HG02840 (cell line): Measurements from ENCODE around the gene ADGRL2.

Experiments
- ATAC-seq: cut with Tn5 transposase; IDR thresholded peaks from one replicate; pipeline ENCODE4 v1.9.1; 2021; ENCODE audit warnings: mild to moderate bottlenecking, moderate library complexity, moderate number of reproducible peaks; ENCODE audit not compliant: unreplicated experiment, low FRiP score

Gene ADGRL2

DNA sequence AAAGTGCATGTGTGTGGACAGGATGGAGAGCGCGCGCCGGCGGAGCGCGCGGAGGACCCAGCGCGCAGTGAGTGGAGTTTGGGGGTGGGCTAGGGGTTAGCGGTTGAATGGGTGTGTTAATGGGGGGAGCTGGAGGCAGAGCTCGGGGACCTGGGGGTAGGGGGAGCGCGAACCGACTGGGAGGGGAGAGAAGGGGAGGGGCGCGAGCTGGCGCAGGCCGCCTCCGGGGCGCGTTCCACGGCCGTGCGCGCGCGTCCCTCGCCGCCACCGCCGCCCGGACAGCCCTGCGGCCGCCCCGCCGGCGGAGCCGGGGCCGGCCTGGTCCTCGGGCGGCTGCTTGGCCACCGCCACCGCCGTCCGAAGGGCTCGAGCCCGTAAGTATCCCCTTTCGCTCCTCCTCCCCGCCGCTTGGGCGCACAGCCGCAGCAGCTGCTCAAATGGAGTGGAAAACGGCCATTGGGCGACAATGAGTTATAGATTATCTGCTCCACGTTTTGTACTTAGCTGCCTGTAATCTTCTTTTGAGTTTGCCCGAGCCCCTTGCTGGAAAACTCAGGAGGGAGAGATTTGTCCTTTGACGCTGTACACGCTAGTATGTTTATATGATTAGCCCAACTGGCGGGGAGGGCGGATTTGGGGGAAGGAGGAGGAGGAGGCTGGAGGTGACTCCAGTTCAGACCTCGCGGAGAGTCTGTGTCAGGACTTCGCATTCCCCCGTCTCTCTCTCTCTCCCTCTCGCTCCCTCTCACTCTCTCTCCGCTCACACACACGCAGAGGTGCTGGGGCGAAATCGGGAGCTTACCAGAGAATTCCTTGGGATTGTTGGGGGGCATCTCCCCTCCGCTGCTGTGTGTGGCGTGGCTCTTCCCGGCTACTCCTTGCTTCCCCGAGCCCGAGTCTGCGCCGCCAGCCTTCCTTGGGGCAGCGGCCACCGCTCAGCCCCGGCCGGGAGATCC is at the start of gene ADGRL2:
TSS of gene ADGRL2 (plus strand) at position 240 of the 956 bp plus-strand sequence. CDS start 36,051 bp downstream, outside the sequence.
- no peak for ATAC-seq

DNA sequence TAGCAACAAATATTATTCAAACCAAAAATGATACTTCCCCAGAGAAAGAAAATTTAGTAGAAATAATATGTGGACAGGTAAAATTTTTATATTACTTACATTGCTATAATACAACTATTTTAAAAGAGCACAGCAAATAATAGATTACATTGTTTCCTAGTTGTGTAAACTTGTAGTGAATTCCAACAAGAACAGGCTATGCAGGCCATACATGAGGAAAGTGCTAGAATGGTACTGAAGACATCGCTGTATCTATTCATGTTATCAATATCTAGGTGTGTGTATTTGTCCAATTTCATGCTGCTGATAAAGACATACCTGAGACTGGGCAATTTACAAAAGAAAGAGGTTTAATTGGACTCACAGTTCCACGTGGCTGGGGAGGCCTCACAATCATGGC is 47.9 kb upstream of the ADGRL2 start:
- ATAC-seq = no peak

DNA sequence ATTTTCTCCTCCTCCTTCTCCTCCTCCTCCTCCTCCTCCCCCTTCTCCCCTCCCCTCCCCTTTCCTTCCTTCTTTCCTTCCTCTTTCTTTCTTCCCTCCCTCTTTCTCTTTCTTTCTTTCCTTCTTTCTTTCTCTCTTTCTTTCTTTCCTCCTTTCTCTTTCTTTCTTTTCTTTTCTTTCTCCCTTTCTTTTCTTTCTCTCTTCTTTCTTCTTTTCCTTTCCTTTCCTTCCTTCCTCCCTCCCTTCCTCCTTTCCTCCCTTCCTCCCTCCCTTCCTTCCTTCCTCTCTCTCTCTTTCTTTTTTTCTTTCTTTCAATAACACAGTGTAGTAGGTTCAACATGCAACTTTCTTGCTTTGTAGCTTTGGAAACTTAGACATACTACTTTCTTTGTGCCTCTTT is 46.3 kb upstream of the ADGRL2 start:
- no peak for ATAC-seq

DNA sequence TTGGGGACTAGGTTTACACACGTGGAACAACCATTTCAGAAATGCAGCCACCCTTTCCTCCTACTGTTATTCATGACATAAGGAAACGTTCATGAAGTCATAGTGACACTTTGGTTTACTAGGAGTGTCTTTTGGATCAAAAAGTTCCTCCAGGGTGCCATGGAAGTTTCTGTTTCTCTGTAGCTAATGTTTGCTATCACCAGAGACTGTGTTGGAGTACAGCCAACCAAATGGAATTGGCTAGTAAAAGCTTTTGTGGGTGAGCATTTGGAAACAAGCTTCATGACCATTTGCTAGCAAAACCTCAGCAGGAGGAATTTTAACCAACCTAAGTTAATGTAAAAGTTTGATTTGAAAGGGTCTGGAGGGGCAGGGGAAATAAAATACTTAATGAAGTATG is 43.9 kb upstream of the ADGRL2 start:
- ATAC-seq = no peak

DNA sequence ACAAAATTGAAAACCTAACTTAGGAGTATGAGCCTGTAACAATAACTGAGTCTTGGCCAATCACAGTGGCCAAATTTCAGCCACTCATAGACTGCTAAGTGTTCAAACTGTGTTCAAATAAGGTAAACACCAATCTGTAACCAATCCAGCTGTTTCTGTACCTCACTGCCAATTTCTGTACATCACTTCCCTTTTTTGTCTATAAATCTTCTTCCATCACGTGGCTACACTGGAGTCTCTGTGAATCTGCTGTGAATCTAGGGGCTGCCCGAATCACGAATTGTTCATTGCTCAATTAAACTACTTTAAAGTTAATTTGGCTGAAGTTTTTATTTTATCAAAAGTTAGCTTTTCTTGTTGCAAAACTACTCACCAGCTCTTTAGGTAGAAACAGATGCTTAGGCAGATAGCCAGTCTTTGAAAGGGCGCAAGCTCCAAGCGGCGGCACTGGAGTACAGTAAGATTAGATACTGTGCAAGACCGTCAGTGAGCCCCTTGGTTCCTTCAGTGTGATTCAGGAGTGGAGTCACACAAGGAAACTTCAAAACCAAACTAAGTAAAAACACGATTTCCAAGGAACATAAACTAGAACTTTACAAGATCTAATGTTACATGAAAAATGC is 43.2 kb upstream of the ADGRL2 start:
- no peak for ATAC-seq

DNA sequence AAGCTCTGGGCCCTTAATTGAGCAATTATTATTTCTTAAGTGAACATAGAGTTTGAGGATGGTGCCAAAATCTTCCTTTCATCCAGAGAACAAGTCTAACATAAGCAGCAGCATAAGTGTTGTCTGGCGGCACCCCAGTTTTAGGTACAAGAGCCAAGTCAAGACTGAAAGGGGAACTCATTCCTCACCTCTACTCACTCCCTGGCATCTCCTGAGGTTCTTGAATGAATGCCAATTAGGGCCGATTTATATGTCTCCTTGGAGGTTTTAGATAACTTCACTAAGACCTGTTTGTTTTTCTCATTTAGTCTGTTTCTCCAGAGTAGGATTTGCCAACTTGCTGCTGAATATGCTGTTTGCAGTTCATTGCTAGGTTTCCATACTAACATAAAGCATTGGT is 42.6 kb upstream of the ADGRL2 start:
- no peak for ATAC-seq

DNA sequence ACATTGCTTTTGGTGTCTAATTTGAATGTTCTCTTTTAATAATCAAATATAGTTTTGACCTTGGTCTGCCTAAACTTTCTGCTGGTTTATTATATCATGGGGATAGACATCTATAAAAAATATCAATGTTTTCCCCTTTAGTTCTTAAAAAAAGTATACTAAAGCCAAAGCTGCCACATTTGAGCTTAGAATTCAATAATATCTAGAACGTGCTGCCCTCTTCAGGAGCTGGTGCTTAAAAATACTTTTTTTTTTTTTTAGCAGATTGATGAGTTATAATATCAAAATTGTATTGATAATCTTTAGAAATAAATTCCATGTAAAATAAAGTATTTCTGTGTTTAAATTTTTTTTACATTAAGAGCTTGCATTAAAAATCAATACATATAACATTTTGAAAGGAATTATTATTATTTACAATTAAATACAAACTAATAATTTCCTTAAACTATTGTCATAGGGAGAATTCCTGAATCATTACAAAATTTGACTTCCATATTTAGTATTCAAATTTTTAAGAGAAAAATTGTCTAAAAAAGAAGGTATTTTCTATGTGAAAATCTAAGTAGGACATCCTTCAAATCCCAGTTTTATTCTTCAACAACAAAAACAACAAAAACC is 40.1 kb upstream of the ADGRL2 start:
- ATAC-seq = no peak

DNA sequence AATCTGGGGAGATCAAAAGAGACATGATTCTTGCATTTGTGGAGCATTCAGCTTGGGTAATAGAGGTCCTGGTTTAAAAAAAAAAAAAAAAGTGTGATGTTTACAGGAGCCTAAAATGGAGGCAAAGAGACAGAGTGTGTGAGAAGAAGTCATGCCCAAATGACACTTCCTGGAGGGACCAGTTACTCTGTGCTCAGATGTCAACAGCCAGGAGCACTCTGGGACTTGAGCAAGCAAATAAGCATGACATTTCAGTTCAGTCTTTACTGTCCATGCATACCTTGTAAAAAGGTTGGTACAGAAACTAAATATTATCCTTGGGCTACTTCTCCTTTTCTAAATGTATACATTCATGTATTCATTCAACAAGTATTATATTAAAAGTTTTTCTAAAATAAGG is 25.2 kb upstream of the ADGRL2 start:
- no peak for ATAC-seq

DNA sequence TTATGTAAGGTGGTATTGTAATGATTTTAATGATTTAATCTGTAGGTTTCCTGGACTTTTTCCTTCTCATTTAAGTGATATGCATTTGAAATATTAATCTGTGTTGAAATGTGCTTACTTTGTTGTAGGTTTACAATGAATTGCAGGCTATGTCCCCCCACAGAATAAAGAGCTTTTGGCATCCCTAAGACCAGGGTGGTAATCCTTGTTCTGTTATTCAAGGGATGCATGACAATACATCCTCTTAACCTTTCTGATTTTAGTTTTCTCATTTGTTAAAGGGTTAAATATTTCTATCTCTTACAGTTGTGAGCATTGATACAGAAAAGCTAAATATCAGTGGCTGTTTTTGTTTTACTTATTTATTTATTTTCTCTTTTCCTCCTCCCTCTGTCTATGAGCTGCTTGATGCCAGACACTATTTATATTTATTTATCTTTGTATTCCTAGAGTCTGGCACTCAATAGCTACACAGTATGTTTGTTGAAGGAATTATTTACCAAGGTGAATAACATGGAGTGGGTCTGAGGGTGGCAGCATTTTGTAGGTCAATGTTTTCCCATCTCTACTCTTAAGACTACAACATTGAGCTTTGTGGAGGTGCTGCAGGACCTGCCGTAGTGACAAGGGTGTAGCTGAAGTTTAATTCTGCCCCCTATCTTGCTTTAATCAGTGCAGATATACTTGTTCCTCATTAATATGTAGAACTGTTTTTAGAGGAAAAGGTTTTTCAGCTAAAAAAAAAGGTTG is 19.9 kb upstream of the ADGRL2 start:
- no peak for ATAC-seq

DNA sequence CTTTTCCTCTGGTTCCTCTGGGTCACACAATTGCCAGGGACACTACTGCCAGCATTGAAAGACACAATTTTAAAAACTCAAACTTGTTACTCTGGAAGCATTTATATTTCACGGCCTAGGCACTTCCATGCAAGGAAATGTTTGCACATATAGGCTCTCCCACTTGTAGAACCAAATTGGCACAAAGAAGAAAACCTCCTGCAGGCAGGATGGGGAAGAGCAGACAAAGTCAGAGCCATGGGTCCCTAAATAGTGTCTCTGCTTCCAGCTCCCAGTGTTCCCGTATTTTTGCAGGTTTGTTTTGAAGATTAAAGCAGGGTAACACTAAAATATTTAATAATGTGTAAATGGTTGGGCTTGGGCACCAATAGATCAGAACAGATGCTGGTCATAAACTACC is 19.0 kb upstream of the ADGRL2 start:
- ATAC-seq = no peak

DNA sequence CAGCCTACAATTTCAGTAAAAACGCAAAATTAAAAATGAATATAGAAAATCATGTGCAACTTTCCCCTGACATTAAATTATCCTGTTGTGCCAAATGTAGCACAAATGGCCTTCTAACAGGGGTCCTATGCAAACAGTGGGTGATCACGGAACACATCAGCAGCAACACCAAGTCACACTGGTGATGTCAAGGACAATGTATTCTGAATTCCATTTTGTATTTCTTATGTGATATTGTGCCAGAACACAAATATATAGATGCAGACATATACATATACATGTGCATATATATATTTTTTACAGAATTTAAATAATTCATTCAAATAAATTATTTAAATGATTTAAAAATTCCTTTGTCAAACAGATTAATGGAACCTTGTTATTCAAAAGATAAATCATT is 8.6 kb upstream of the ADGRL2 start:
- no peak for ATAC-seq

DNA sequence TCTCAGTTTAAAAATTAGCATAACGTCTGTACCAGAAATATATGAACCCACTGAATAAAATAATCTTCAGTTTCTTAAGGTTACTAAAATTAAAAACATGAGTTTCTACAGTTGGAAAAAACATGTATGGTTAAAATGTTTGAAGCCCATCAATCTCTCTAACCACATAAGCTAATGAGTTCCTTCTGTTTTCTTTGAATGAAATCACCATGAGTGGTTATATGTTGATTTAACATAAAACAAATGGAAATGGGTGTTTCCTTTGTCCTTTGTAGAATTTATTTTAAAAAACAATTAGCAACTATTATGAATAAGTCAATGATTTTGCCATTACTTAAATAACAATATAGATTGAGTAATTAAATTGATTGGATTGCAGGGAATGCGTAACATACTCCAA is 3.0 kb upstream of the ADGRL2 start:
- no peak for ATAC-seq

DNA sequence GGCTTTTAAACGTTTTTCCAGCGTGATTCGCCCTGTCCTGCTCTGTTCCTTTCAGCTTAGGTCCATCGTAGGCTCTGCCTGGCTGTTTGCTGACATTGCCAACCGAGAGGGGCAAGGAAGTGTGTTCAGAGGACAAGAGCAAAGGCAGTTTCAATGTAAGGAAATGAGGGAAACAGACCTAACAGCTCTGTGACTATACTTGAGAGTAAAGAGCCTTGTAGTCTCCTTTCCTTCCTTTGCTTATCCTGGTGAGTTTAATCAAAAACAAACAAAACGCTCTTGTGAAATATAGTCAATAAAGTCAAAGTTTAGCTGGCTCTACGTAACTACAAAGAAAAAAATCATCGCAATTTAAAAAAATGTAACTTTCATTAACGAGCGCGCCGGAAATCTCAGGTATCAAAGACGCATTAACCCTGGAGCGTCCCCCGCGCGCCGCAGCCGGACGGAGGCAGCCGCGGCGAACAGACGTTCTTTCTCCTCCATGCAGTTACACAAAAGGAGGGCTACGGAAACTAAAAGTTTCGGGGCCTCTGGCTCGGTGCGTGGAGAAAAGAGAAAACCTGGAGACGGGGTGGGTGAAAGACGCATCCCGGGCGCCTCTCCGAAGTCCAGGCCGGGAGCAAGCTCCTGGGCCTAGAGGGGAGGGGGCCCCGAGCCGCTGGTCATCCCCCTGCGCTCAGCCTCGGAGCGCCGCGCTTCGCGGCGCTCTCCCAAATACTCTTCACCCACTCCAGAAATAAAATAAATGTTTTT is 617 bp upstream of the ADGRL2 start:
- ATAC-seq = no peak

DNA sequence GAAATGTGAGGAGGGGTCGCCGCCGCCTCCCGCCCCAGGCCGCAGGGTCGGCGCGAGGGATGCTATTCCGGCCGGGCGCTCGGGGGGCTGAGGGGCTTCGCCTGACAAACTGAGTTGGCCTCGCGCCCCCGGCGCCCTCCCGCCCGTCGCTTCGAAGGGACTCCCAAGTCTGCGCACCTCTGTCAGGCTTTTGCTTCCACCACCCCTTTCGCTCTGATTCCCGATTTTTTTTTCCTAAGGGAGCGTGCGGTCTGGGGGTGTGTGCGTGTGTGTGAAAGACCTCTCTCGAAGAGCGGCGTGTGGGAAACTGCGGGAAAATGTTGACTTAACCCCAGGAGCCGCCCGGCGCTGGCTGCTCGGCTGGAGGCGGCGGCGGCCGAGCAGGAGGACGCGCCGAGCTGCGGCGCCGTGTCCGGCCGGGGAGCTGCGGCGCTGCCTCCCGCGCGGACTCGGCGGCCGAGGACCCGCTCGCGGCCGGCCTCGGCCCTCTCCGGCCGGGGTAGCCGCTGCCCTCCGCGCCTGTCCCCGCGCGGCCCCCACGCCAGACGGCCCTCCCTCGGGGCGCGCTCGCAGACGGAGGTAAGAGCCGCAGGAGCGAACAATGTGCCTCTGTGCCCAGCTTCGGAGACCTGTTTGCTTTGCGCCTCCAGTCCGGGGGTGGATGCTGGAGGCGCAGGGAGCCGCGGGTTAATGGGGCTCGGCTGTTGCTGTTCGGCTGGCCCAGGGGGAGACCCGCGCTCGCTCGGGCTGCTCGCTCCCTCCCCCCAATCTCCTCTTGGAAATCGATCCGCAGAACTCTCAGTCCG is 1.1 kb downstream of the ADGRL2 start:
- ATAC-seq = no peak

DNA sequence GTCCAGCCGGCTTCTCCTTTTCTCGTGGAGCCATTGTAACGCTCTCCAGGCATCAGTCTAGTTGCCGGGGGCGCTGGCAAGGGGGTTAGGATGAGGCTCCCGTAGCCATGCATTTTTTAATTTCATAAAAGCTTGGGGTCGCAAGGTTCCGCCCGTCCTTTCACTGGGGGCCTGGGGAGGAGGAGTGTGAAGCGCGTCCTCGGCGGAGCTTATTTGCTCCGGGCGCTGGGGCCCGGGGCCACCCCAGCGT is 1.6 kb downstream of the ADGRL2 start:
- ATAC-seq = no peak

DNA sequence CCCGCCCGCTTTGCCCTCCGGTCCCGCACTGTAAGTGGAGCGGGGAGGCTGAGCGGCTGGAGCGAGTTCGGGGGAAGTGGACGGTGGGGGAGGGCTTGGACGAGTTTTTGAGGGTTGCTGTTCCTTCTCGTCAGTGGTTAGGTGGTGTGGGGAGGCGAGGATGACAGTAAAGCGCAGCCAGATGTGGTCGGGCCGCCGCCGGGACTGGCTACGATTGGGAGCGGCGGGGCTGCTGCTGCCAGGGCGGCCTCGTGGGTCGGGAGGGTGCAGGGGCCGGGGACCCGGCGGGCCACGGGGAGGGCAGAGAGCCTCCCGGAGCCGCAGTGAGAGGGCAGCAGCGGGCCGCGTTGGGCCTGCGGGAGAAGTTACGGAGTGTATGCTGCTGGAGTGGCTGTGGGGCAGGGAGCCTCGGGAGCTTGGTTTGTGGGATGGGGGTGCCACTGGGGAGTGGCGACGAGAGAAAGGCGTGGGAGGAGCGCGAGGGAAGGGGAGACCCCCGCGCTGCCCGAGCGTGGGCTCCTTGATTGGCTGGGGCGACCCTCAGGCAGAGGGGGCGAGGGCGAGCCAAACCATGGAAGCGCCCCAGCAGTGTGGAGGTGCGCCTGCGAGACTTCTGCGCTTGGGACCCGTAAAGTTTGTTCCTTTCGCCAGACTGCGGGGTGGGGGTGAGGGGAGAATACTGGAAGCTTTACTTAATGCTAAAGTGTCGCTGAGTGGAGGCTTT is 2.1 kb downstream of the ADGRL2 start:
- ATAC-seq = no peak

DNA sequence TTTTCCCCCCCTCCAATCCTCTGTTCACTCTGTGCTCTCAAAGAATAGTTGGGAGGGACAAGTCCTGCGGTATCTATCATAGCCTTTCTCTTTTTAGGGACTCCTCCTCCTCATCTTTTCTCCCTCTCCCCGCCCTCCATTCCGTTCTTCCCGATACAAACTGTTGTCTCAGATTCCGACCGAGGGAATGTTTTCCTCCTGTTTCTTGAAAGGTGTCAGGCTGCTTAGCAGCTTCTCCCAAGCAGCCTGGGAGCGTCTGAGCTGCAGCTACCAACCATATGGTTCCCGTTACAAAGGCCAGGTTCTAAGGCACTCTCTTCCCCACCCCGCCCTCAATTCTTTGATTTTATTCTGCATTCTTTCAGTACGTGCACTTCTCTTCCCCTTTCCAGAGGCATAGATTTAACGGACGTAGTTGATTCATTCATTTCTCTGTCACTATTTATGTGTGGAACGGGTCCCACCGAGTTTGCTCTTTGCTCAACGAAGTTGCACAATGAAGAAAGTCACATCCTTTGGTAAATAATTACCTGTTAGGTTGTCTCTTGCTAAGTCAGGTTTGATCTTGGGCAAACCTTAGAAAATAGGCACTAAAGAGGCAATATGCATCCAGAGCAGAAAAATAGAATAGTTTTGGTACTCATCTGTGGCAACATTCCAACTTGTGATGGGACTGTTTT is 2.8 kb downstream of the ADGRL2 start:
- no peak for ATAC-seq

DNA sequence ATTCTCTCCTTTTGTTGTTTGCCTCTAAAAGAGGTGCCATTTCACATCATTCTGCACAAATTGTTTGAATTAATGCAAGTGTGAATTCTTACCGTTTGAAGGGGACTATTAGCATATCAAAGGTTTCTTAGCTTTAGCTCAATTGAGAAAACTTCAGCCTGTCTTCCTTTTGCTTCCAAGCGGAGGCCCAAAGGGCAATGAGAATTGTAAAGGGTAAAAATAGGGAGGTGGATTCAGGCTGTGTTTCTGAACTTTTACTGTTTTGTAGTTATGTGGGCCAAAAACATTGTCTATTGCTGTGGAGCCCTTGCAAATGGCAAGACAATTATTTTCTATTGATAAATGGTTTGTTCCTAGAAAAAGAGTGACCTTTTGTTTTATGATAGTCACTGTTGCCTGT is 3.6 kb downstream of the ADGRL2 start:
- ATAC-seq = no peak
